ENCODE measurements around the gene PCNX3. TPM values are rescaled to one million over a fixed set of nuclear protein-coding genes. Genes with fewer than 3 reads are reported as not detected.

PCNX3 gene
- total RNA-seq, 1 donor from 2014 or later = 34.0 TPM

DNA sequence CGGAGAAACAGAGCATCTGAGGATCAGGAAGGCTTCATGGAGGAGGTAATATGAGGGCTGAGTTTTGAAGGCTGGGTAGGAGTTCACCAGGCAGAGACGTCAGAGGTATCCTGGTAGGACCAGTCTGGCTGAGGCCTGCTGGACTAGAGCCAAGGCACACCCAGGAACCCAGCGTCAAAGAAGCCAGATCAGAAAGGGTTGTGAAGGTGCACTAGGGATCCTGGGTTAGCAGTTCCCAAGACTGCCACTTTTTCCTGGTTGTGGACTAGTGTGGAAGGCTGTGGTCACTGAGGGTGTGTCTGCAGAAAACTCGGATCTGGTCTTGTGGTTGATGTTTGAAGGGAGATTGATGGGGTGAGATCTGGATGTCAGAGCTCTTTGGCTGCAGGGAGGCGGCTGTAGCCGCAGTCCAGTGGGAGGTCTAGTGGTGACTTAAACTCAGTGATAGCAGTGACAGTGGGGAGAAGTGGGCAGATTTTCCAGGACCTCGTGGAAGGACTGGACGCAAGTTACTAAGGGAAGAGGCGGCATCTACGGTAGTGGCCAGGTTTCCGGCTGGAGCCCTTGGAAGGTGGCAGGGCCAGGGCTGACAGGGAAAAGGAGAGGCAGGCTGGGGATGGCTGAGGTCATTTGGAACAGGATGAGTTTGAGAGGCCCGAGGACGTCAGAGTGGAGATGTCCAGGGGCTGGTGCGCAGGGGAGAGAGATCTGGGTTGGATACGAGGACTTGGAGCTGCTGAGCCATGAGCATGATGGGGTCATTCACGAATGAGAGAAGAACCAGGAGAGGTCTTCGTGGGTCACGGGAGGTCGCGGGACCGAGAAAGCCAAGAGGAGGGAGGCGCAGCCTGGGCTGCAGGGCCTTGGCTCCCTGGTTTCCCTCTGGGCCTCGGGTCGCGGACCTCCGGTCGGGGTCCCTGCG is 36.3 kb downstream of the PCNX3 start:
- TF ChIP-seq, protein P1, sequence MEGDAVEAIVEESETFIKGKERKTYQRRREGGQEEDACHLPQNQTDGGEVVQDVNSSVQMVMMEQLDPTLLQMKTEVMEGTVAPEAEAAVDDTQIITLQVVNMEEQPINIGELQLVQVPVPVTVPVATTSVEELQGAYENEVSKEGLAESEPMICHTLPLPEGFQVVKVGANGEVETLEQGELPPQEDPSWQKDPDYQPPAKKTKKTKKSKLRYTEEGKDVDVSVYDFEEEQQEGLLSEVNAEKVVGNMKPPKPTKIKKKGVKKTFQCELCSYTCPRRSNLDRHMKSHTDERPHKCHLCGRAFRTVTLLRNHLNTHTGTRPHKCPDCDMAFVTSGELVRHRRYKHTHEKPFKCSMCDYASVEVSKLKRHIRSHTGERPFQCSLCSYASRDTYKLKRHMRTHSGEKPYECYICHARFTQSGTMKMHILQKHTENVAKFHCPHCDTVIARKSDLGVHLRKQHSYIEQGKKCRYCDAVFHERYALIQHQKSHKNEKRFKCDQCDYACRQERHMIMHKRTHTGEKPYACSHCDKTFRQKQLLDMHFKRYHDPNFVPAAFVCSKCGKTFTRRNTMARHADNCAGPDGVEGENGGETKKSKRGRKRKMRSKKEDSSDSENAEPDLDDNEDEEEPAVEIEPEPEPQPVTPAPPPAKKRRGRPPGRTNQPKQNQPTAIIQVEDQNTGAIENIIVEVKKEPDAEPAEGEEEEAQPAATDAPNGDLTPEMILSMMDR (IDR thresholded peaks at IDR 0.05) = no peak
- H3K36me3 ChIP-seq = peaks cover 72% of the 10 kb centered on the region
- H3K9me3 ChIP-seq = no peaks in the 10 kb centered on the region
- H3K27ac ChIP-seq = peak overlapping the region; percentile 96
- H3K27me3 ChIP-seq = no peaks in the 10 kb centered on the region
- H3K4me1 ChIP-seq = peaks cover 40% of the 10 kb centered on the region
- peak; percentile 77 for DNase-seq
- intact Hi-C loops (cut with DNase I) = no loop called here
- no peak for ATAC-seq
- H3K4me3 ChIP-seq = peak overlapping the region; percentile 63

DNA sequence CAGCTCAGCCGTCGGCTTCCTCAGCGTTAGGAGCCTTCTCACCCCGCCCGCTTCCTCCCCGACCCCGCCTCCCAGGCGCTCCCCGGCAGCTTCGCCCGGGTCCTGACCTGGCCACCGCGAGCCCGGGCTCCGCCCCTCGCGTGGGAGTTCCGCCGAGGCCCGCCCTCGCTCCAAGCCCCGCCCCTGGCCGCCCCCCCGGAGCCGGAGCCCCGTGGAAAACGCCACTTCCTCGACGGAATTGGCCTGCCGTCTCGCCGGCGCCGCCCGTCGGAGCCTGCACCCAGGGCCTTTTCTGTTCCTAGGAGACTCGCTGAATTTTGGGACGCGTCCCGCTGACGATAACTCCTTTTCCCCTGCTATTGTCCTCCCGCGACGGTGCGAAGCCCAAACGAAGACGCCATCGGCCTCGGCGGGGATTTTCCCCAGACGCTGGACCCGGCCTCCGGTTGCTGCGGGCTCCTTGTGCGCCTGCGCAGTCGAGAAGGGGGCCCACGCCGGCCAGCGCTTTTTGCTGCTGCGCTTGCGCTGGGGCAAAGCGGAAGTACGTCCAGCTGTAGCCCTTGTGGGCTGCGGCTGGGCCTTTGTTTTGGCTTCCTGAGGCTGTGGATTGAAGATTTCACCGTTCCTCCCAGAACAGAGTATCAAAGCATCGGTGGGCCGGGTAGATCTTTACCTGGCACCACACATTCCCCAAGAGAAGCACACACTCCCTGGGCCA is 37.1 kb downstream of the PCNX3 start:
- intact Hi-C loops (cut with DNase I) = no loop called here
- Histone ChIP-seq H3K27me3 (no peaks in the 10 kb centered on the region), H3K36me3 (peaks cover 74% of the 10 kb centered on the region), H3K27ac (peak overlapping the region; percentile 96), H3K4me3 (peak overlapping the region; percentile 63), H3K9me3 (no peaks in the 10 kb centered on the region), H3K4me1 (peaks cover 40% of the 10 kb centered on the region)
- TF ChIP-seq, protein P1 (IDR thresholded peaks at IDR 0.05) = peak; percentile 8
- peak; percentile 99 for DNase-seq
- ATAC-seq = peak; percentile 95

GRCh38 chr11:65653229-65654225 is 38.0 kb downstream of the PCNX3 start:
- H3K4me1 ChIP-seq = peaks cover 35% of the 10 kb centered on the region
- DNase-seq = peak; percentile 70
- no peaks in the 10 kb centered on the region for H3K27me3 ChIP-seq
- H3K9me3 ChIP-seq = no peaks in the 10 kb centered on the region
- intact Hi-C loops (cut with DNase I) = no loop called here
- H3K4me3 ChIP-seq = peak overlapping the region; percentile 63
- TF ChIP-seq, protein P1 (IDR thresholded peaks at IDR 0.05) = no peak
- H3K36me3 ChIP-seq = peaks cover 74% of the 10 kb centered on the region
- peak overlapping the region; percentile 96 for H3K27ac ChIP-seq
- ATAC-seq = peak; percentile 2

DNA sequence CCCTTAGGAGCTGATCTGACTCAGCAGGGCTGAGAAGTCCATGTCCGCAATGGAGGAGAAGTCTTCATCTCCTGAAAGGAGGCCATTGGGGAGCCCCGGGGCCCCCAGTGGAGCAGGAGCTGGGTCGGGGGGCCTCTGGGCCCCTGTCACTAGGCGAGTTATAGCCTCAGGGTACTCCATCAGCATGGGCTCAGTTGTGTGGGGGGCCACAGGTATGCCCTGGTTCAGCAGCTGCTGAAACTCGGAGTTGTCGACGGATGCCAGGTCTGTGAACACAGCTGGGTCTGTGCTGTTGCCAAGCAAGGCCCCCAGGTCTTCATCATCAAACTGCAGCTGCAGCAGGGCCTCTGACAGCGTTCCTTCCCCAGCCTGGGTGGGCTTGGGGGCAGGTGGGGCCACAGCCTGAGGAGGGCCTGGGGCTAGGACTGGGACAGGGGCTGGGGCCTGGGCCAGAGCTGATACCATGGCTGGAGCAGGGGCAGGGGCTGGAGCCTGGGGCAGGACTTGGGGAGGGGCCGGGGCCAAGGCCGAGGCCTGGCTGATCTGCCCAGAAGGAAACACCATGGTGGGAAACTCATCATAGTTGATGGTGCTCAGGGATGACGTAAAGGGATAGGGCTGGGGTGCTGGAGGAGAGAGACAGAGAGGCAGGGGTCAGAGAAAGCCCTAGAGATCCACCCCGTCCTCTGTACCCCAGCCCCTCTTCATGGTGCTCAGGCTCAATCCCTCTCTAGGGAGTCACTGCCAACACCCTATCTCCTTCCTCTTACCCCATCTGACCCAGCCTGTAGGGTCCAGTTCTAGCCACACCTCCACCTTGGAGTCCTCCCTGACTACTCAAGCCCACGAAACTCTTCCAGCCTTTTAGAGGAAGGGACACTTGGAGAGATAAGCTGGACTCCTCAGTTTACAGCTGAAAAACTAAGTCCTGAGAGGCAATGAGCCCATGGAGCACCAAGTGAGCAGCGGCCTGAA is 39.1 kb downstream of the PCNX3 start:
- Histone ChIP-seq H3K36me3 (peaks cover 74% of the 10 kb centered on the region), H3K4me1 (peaks cover 34% of the 10 kb centered on the region), H3K4me3 (no peak overlapping the region), H3K9me3 (no peaks in the 10 kb centered on the region), H3K27me3 (no peaks in the 10 kb centered on the region), H3K27ac (peak overlapping the region; percentile 96)
- DNase-seq (peak; percentile 64), ATAC-seq (no peak)
- intact Hi-C loops (cut with DNase I) = no loop called here
- TF ChIP-seq, protein P1 (IDR thresholded peaks at IDR 0.05) = no peak

Data from upper lobe of right lung (tissue), 1 donor.